GM12872 (cell line): Measurements from ENCODE around the gene SIK3.

Source experiments
- CTCF ChIP-seq: IDR thresholded peaks from 3 replicates; pipeline ENCODE4 v1.5.1; 2011; ENCODE audit warnings: low read depth, mild to moderate bottlenecking, low read length, moderate library complexity; ENCODE audit not compliant: insufficient read depth

SIK3 gene

GRCh38 chr11:116925050-116925449, 173.2 kb downstream of the SIK3 start:
- TF ChIP-seq CTCF: no peak

- TF ChIP-seq CTCF: no peak
Observed at GRCh38 chr11:116918925-116919655, 179.1 kb downstream of the SIK3 start.

GRCh38 chr11:116917632-116918031, 180.6 kb downstream of the SIK3 start:
- TF ChIP-seq CTCF: no peak

GRCh38 chr11:116916886-116917285, 181.3 kb downstream of the SIK3 start:
- no peak for TF ChIP-seq CTCF

- TF ChIP-seq CTCF: no peak
Observed at GRCh38 chr11:116916052-116916451, 182.2 kb downstream of the SIK3 start.

- TF ChIP-seq CTCF: no peak
Observed at GRCh38 chr11:116913000-116913399, 185.2 kb downstream of the SIK3 start.

- no peak for TF ChIP-seq CTCF
Observed at GRCh38 chr11:116911976-116912734, 186.1 kb downstream of the SIK3 start.
